ENCODE measurements around the gene CCN5.

CCN5 gene

DNA sequence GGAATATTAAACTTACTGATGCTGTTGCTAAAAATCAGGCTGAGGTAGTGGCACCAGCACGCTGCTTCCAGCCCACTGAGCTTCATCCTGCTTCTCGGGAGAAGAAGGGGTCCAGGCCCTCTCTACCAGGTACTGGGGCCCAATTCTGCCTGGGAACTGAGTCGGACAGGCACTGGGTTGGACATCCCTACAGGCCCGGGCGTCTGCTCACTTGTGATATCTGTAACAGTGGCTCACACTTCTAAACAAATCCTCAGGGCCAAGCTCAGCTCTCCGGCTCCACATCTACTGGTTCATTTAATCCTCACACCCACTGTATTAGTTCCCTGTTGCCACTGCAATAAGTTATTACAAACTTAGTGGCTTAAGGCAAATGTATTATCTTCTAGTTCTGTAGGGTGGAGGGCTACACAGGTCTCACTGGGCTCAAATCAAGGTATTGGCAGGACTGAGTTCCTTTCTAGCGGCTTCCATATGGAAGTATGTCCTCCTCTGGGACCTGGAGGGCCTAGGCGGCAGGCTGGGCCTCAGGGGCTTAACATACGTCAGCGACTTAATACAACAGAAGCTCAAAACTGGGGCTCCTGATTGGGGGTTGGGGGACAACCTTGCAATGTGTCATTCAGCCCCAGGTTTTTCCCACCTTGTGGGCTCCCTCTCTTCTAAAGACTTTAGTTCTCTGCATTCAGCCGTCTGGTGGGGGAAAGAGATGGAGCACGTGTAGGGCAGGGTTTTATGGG, 28.9 kb downstream of the CCN5 start:
- no peak overlapping the region for H2AFZ ChIP-seq (ENCODE audit: low read depth, low read length)
- peaks cover 4% of the 10 kb centered on the region; the same call in 1 of the 2 replicates for H3K4me1 ChIP-seq (ENCODE audit: low read length)
- H3K27ac ChIP-seq (ENCODE audit: low read length): no peak overlapping the region
- TF ChIP-seq, protein P1, sequence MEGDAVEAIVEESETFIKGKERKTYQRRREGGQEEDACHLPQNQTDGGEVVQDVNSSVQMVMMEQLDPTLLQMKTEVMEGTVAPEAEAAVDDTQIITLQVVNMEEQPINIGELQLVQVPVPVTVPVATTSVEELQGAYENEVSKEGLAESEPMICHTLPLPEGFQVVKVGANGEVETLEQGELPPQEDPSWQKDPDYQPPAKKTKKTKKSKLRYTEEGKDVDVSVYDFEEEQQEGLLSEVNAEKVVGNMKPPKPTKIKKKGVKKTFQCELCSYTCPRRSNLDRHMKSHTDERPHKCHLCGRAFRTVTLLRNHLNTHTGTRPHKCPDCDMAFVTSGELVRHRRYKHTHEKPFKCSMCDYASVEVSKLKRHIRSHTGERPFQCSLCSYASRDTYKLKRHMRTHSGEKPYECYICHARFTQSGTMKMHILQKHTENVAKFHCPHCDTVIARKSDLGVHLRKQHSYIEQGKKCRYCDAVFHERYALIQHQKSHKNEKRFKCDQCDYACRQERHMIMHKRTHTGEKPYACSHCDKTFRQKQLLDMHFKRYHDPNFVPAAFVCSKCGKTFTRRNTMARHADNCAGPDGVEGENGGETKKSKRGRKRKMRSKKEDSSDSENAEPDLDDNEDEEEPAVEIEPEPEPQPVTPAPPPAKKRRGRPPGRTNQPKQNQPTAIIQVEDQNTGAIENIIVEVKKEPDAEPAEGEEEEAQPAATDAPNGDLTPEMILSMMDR (IDR thresholded peaks at IDR 0.05; ENCODE audit: low read depth, low read length): no peak
- H3K9ac ChIP-seq (ENCODE audit: low read length): no peak overlapping the region
- no peaks in the 10 kb centered on the region for H3K27me3 ChIP-seq (ENCODE audit: low read depth, low read length)
- no peaks in the 10 kb centered on the region for H3K9me3 ChIP-seq (ENCODE audit: insufficient read depth, low read length)
- no peaks in the 10 kb centered on the region for H3K36me3 ChIP-seq (replicated peaks; ENCODE audit: low read depth, low read length)
- no peak overlapping the region for H3K4me2 ChIP-seq (ENCODE audit: low read length)
- no peaks in the 10 kb centered on the region for H3K79me2 ChIP-seq (ENCODE audit: low read length)
- no peak overlapping the region for H3K4me3 ChIP-seq (ENCODE audit: low read length)
- no peaks in the 10 kb centered on the region for H4K20me1 ChIP-seq (ENCODE audit: insufficient read depth, low read length)

DNA sequence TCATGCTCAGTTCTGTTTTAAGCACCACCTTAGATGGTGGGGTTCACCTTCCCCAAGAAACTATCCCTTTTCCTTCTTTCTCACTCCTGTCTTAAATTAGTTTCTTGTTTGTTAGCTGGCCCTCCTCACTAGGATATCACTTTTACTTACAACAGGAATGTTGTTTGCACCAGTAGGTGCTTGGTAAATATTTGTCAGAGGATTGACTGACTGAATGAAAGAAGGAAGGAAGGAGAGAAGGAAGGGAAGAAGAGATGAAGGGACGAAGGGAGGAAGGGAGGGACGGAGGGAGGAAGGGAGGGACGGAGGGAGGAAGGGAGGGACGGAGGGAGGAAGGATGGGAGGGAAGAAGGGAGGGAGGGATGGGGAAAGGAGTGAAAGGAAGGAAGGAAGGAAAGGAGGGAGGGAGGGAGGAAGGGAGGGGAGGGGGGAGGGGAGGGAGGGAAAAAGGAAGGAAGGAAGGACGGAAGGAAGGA, 30.0 kb downstream of the CCN5 start:
- H4K20me1 ChIP-seq (ENCODE audit: insufficient read depth, low read length): no peaks in the 10 kb centered on the region
- no peaks in the 10 kb centered on the region for H3K27me3 ChIP-seq (ENCODE audit: low read depth, low read length)
- peak overlapping the region; percentile 70 for H3K4me2 ChIP-seq (ENCODE audit: low read length)
- H3K27ac ChIP-seq (ENCODE audit: low read length): no peak overlapping the region
- no peaks in the 10 kb centered on the region for H3K9me3 ChIP-seq (ENCODE audit: insufficient read depth, low read length)
- no peaks in the 10 kb centered on the region for H3K36me3 ChIP-seq (replicated peaks; ENCODE audit: low read depth, low read length)
- H2AFZ ChIP-seq (ENCODE audit: low read depth, low read length): no peak overlapping the region
- peaks cover 4% of the 10 kb centered on the region; the same call in 1 of the 2 replicates for H3K4me1 ChIP-seq (ENCODE audit: low read length)
- no peaks in the 10 kb centered on the region for H3K79me2 ChIP-seq (ENCODE audit: low read length)
- H3K4me3 ChIP-seq (ENCODE audit: low read length): peak overlapping the region; percentile 76
- H3K9ac ChIP-seq (ENCODE audit: low read length): no peak overlapping the region
- TF ChIP-seq, protein P1 (IDR thresholded peaks at IDR 0.05; ENCODE audit: low read depth, low read length): no peak
- no peak for TF ChIP-seq EZH2phosphoT487 (IDR thresholded peaks at IDR 0.05; ENCODE audit: low read depth)

DNA sequence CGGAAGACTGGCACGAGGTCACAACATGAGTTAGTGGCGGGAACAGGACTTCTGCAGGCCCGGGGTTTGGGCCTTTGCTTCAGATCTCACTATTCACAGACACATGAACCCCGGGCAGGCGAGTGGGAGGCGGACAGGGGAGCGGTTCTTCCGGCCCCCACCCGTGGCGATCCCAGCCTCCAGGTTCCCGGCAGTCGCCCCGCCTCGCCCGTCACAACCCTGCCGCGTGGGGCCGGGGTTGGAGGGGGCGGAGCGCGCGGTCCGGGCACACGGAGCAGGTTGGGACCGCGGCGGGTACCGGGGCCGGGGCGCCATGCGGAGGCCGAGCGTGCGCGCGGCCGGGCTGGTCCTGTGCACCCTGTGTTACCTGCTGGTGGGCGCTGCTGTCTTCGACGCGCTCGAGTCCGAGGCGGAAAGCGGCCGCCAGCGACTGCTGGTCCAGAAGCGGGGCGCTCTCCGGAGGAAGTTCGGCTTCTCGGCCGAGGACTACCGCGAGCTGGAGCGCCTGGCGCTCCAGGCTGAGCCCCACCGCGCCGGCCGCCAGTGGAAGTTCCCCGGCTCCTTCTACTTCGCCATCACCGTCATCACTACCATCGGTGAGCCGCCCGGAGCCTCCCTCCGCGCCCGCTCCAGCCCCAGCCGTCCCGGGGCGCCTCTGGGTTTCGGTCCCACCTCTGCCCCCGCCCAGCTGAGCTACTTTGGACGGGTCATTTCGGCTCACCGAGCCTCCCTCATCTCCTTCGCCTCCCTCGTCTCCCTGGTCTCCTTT, 30.6 kb downstream of the CCN5 start, which contains the start of gene KCNK15:
Gene KCNK15, plus strand, starts transcription at position 268 of the 769 bp plus-strand sequence. Its CDS starts 46 bp downstream, at position 314.
- H3K27ac ChIP-seq (ENCODE audit: low read length): no peak within 1 kb of the TSS

More for the DNA sequence above, 30.6 kb downstream of the CCN5 start, which contains the start of gene KCNK15:
- H3K36me3 ChIP-seq (replicated peaks; ENCODE audit: low read depth, low read length): no peaks in the 10 kb centered on the region
- peak within 1 kb of the TSS; percentile 70 for H3K4me2 ChIP-seq (ENCODE audit: low read length)
- no peaks in the 10 kb centered on the region for H3K9me3 ChIP-seq (ENCODE audit: insufficient read depth, low read length)
- H3K9ac ChIP-seq (ENCODE audit: low read length): peak within 1 kb of the TSS; percentile 47
- no peak for TF ChIP-seq EZH2phosphoT487 (IDR thresholded peaks at IDR 0.05; ENCODE audit: low read depth)
- TF ChIP-seq, protein P1 (IDR thresholded peaks at IDR 0.05; ENCODE audit: low read depth, low read length): no peak
- H3K27me3 ChIP-seq (ENCODE audit: low read depth, low read length): no peaks in the 10 kb centered on the region
- H3K79me2 ChIP-seq (ENCODE audit: low read length): no peaks in the 10 kb centered on the region
- peak within 1 kb of the TSS; percentile 76 for H3K4me3 ChIP-seq (ENCODE audit: low read length)
- peak within 1 kb of the TSS; percentile 44; the same call in 1 of the 2 replicates for H2AFZ ChIP-seq (ENCODE audit: low read depth, low read length)
- no peaks in the 10 kb centered on the region for H4K20me1 ChIP-seq (ENCODE audit: insufficient read depth, low read length)
- peaks cover 4% of the 10 kb centered on the region; the same call in 1 of the 2 replicates for H3K4me1 ChIP-seq (ENCODE audit: low read length)

Measured in OCI-LY3 (cell line).